OCI-LY1 (cell line): ENCODE results near the gene TBCD.

Experiments
- CTCF ChIP-seq: fragments of 200-600 bp; sonication (generic), shearing (Covaris generic); IDR thresholded peaks from 2 replicates; pipeline ENCODE4 v1.5.1; 2017; ENCODE audit warnings: mild to moderate bottlenecking, antibody characterized with exemption, low read length, moderate library complexity, mixed read lengths
- EZH2 ChIP-seq: fragments of 200-600 bp; sonication (generic), shearing (Covaris generic); IDR thresholded peaks from 2 replicates; pipeline ENCODE4 v1.8.0; 2017; ENCODE audit warnings: borderline replicate concordance, mixed run types, mild to moderate bottlenecking, antibody characterized with exemption, low read length, moderate library complexity, mixed read lengths

GRCh38 chr17:82948957-82949356 is 197.1 kb downstream of the TBCD start:
- TF ChIP-seq CTCF (no peak), EZH2 (no peak)
